PC-3 (cell line): ENCODE results near the gene NRN1. TPM values are rescaled to one million over a fixed set of nuclear protein-coding genes. Genes with fewer than 3 reads are reported as not detected.

Experiments
- ATAC-seq: fragments of 200-7000 bp; cut with Tn5 transposase; 2 replicates; pipeline ENCODE4 v1.9.1; 2020; ENCODE audit warnings: mild to moderate bottlenecking, moderate library complexity
- BruUV-seq: library from RNA; stranded (reverse); fragments of 400-500 nt; replicated peaks from 2 replicates; lab custom pipeline; 2021; lab: Mats Ljungman, UMichigan
- CTCF ChIA-PET: fragments of 300-600 bp; sonication (Branson Sonifier 250); formaldehyde crosslinking; loops from one replicate; lab custom pipeline; 2022; ENCODE audit warnings: antibody characterized with exemption; lab: Charles Lee
- POLR2A ChIA-PET: fragments of 300-600 bp; sonication (Branson Sonifier 250); formaldehyde crosslinking; loops from one replicate; lab custom pipeline; 2022; ENCODE audit warnings: antibody characterized with exemption; ENCODE audit not compliant: unreplicated experiment; lab: Charles Lee
- DNase-seq: peaks from one replicate; pipeline ENCODE4 v3.0.0-alpha.2; 2015
- H2AFZ ChIP-seq: fragments of 300-600 bp; sonication (generic); 2 replicates; pipeline ENCODE4 v1.6.0; 2016; ENCODE audit warnings: antibody characterized with exemption, low read length
- H3F3A ChIP-seq: fragments of 300-600 bp; sonication (generic); one replicate; pipeline ENCODE4 v1.6.0; 2017; ENCODE audit warnings: antibody characterized with exemption, low read length, control low read depth, mild to moderate bottlenecking; ENCODE audit not compliant: unreplicated experiment
- H3K27ac ChIP-seq: fragments of 300-600 bp; sonication (generic); 2 replicates; pipeline ENCODE4 v1.5.1; 2016; ENCODE audit warnings: mild to moderate bottlenecking, low read length
- H3K27me3 ChIP-seq: fragments of 300-600 bp; sonication (generic); 2 replicates; pipeline ENCODE4 v1.6.1; 2016; ENCODE audit warnings: low read length, mixed read lengths
- H3K36me3 ChIP-seq: fragments of 300-600 bp; sonication (generic); 2 replicates; pipeline ENCODE4 v1.6.1; 2016; ENCODE audit warnings: low read depth, mixed run types, low read length, mixed read lengths
- H3K4me1 ChIP-seq: fragments of 300-600 bp; sonication (generic); 2 replicates; pipeline ENCODE4 v1.5.1; 2016; ENCODE audit warnings: low read length; ENCODE audit not compliant: insufficient read depth
- H3K4me2 ChIP-seq: fragments of 300-600 bp; sonication (generic); 2 replicates; pipeline ENCODE4 v1.6.0; 2016; ENCODE audit warnings: low read length
- H3K4me3 ChIP-seq: fragments of 300-600 bp; sonication (generic); 2 replicates; pipeline ENCODE4 v1.5.1; 2016; ENCODE audit warnings: mild to moderate bottlenecking, low read length, mixed read lengths
- H3K79me2 ChIP-seq: fragments of 300-600 bp; sonication (generic); 2 replicates; pipeline ENCODE4 v1.6.1; 2017; ENCODE audit warnings: low read length, mixed read lengths
- H3K9ac ChIP-seq: fragments of 300-600 bp; sonication (generic); 2 replicates; pipeline ENCODE4 v1.6.0; 2016; ENCODE audit warnings: mild to moderate bottlenecking, low read length
- H3K9me2 ChIP-seq: fragments of 300-600 bp; sonication (generic); replicated peaks from 2 replicates; pipeline ENCODE4 v1.6.1; 2016; ENCODE audit warnings: mixed run types, low read length, mixed read lengths
- H3K9me3 ChIP-seq: fragments of 300-600 bp; sonication (generic); 2 replicates; pipeline ENCODE4 v1.6.1; 2016; ENCODE audit warnings: low read length, mixed read lengths
- H4K20me1 ChIP-seq: fragments of 300-600 bp; sonication (generic); 2 replicates; pipeline ENCODE4 v1.6.1; 2016; ENCODE audit warnings: low read length, mixed read lengths
- CTCF ChIP-seq: fragments of 300-600 bp; sonication (generic); conservative IDR thresholded peaks from 2 replicates; pipeline ENCODE4 v1.5.1; 2017; ENCODE audit warnings: antibody characterized with exemption, low read depth, mild to moderate bottlenecking, low read length
- EZH2 ChIP-seq: fragments of 300-600 bp; sonication (generic); IDR thresholded peaks from one replicate; pipeline ENCODE4 v1.6.1; 2017; ENCODE audit warnings: antibody characterized with exemption, mild to moderate bottlenecking, low read length; ENCODE audit not compliant: unreplicated experiment
- EZH2phosphoT487 ChIP-seq: fragments of 300-600 bp; sonication (generic); IDR thresholded peaks from 2 replicates; pipeline ENCODE4 v1.6.1; 2018; ENCODE audit warnings: mild to moderate bottlenecking, antibody characterized with exemption, low read length, borderline replicate concordance
- intact Hi-C: fragments of 100-400 bp; cut with micrococcal nuclease; formaldehyde crosslinking; loops from 2 replicates; pipeline ENCODE4 v1.9.0; 2023
- total RNA-seq: library from RNA; depleted of rRNA; stranded (reverse); fragments of >200 nt; gene quantifications from 2 replicates; pipeline ENCODE4 v1.2.3, GENCODE V29; 2014

NRN1 gene
- total RNA-seq, 1 experiment from 2014 or later = not detected

GRCh38 chr6:5994234-5994998, 12.3 kb downstream of the NRN1 start:
- no peaks in the 10 kb centered on the region for H3K9me2 ChIP-seq
- H4K20me1 ChIP-seq = no peaks in the 10 kb centered on the region
- CTCF ChIA-PET = no interaction called here
- no peak overlapping the region for H3K4me2 ChIP-seq
- DNase-seq (no peak), ATAC-seq (no peak)
- H3F3A ChIP-seq = no peaks in the 10 kb centered on the region
- POLR2A ChIA-PET = no interaction called here
- no peak overlapping the region for H2AFZ ChIP-seq
- H3K4me3 ChIP-seq = no peak overlapping the region
- H3K27me3 ChIP-seq = peaks cover 7% of the 10 kb centered on the region; the same call in 1 of the 2 replicates
- intact Hi-C loops = no loop called here
- no peaks in the 10 kb centered on the region for H3K79me2 ChIP-seq
- no peaks in the 10 kb centered on the region for H3K9me3 ChIP-seq
- no TSS peak for BruUV-seq
- no peak overlapping the region for H3K9ac ChIP-seq
- no peaks in the 10 kb centered on the region for H3K4me1 ChIP-seq
- TF ChIP-seq EZH2 (no peak), CTCF (no peak), EZH2phosphoT487 (no peak)
- no peak overlapping the region for H3K27ac ChIP-seq
- no peaks in the 10 kb centered on the region for H3K36me3 ChIP-seq

DNA sequence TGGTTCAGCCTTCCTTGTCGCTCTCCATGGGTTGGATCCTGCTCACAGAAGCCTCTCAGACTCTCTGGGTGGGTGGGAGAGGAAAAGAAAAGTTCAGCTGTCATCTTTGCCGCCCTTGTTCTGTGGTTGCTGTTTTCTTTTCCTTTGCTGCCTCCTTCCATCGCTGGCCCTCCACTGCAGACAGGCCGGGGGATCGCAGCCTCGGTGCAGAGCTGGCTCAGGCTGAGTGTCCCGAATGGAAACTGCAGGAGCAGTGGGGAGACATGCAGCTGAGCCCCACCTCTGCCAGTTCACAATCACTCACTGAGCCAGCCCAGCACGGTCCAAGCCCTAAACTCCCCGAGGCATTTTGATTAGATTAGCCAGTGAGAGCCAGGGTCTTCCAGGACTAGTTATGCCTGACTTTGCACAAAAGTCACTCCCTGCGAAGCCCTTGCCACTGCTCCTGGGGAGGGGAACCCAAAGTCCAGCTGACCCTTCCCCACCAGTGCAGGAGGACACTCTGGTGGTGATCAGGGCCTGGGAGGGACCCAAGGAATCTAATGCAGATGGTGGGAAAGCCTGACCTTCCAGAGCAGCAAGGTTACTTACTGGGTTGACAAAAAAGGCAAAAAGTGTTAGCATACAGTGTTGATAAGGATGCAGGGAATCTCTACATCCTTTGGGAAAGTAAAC, 14.0 kb downstream of the NRN1 start:
- peaks cover 7% of the 10 kb centered on the region; the same call in 1 of the 2 replicates for H3K27me3 ChIP-seq
- CTCF ChIA-PET = no interaction called here
- POLR2A ChIA-PET = no interaction called here
- DNase-seq (no peak), ATAC-seq (no peak)
- H3K36me3 ChIP-seq = no peaks in the 10 kb centered on the region
- no peaks in the 10 kb centered on the region for H3K79me2 ChIP-seq
- no peaks in the 10 kb centered on the region for H4K20me1 ChIP-seq
- intact Hi-C loops = no loop called here
- H3K9ac ChIP-seq = no peak overlapping the region
- H3K27ac ChIP-seq = no peak overlapping the region
- no peaks in the 10 kb centered on the region for H3K9me3 ChIP-seq
- H2AFZ ChIP-seq = no peak overlapping the region
- no peaks in the 10 kb centered on the region for H3K9me2 ChIP-seq
- TF ChIP-seq CTCF = no peak
- no peak for TF ChIP-seq EZH2phosphoT487
- no peak for TF ChIP-seq EZH2
- no peaks in the 10 kb centered on the region for H3K4me1 ChIP-seq
- no peaks in the 10 kb centered on the region for H3F3A ChIP-seq
- H3K4me2 ChIP-seq = no peak overlapping the region
- H3K4me3 ChIP-seq = no peak overlapping the region
- no TSS peak for BruUV-seq

- H3K79me2 ChIP-seq = no peaks in the 10 kb centered on the region
- no peak overlapping the region for H2AFZ ChIP-seq
- no peak overlapping the region for H3K4me2 ChIP-seq
- H3K9me3 ChIP-seq = no peaks in the 10 kb centered on the region
- ChIA-PET POLR2A (no interaction called here), CTCF (no interaction called here)
- no peak overlapping the region for H3K27ac ChIP-seq
- TF ChIP-seq EZH2phosphoT487 = no peak
- no peak for TF ChIP-seq CTCF
- no peak for TF ChIP-seq EZH2
- intact Hi-C loops = no loop called here
- no peaks in the 10 kb centered on the region for H3K36me3 ChIP-seq
- DNase-seq (no peak), ATAC-seq (no peak)
- H3K9ac ChIP-seq = no peak overlapping the region
- H3K9me2 ChIP-seq = no peaks in the 10 kb centered on the region
- no peaks in the 10 kb centered on the region for H3F3A ChIP-seq
- no peaks in the 10 kb centered on the region for H3K4me1 ChIP-seq
- no TSS peak for BruUV-seq
- peaks cover 7% of the 10 kb centered on the region; the same call in 1 of the 2 replicates for H3K27me3 ChIP-seq
- no peak overlapping the region for H3K4me3 ChIP-seq
- H4K20me1 ChIP-seq = no peaks in the 10 kb centered on the region
Observed at GRCh38 chr6:5990786-5991185, 15.9 kb downstream of the NRN1 start.
